Measurements from ENCODE around the gene OTUD3.
A peak's percentile ranks its signal among the peaks of the same experiment; 100 is the strongest.
"Not testable (repeated sequence)": the region's sequence is repeated elsewhere in the genome, so short reads cannot be mapped to it uniquely, and the experiment has no call there.

Gene OTUD3

DNA sequence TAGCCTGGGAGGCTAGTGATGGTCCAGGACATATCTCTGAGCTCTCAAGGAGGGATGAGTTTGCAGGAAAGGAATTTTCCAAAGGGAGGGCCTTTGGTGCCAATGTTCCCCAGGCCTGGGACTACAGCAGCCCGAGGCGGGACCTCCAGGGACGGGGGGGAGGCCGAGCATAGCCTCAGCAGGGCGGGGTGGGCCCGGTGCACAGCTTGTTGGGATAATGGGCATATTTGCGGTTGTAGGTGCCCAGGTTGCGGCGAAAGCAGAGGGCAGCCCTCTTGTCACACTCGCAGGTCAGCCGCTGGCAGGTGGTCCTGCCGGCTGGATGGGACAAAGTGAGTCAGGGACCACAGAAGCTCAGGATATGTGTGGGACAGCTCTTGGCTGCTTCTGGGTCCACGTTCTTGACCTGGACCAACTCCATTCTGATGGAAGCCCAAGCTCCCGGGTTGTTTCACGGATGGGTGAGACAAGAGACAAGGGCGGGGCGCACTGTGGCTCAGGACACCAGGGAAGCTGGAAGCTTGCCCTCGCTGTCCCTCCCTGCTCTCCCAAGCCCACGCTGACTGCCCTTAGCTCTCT lies 38.0 kb downstream of the OTUD3 start:
- DNase-seq = no peak

DNA sequence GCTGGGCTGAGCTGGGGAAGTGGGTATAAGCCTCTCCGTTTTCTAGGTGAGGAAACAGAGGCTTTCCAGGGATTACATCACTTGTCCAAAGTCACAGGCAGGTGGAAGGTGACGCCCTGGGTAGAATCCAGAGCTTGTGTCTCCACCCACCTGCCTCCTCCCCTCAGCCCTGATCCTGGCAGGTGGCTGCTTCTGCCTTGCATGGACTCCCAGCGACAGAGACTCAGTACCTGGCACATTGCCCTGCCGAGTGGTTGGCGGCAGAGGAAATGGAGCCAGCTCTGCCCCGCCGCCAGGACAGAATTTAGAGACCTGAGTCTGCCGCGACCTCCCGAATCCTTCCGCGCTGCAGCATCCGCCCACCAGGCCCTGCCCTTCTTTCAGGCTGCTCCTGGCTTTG lies 39.1 kb downstream of the OTUD3 start:
- DNase-seq = peak; percentile 83

DNA sequence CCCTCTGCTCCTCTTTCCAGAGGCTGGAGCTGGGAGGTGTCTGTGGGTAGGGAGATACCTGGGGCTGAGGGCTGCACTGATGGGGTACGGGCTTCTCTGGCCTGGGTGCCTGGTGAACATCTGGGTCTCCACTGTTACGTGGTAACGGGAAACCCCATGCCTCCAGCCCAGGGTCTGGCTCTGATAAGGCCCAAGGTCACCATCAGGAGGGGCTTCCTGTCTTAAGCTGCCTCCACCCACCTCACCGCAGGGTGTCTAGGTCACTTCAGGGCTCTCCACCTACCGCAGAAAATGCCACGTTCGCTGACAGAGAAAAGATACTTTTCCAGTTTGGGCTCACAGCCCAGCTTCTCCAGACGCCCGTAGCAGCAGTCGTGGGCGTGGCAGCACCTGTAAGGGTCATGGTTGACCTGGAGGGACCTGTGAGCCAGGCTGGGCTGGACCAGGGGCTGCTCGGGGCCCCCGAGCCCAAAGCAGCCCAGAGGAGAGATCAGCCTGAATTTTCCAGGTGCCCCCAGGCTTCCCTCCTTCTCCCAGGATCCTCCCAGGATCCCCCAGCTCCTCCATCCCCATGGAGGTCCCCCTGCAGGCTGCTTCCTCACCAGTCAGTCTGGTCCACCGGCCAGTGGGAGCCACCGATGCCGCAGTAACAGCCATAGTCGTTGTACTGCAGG lies 40.0 kb downstream of the OTUD3 start:
- DNase-seq = no peak

DNA sequence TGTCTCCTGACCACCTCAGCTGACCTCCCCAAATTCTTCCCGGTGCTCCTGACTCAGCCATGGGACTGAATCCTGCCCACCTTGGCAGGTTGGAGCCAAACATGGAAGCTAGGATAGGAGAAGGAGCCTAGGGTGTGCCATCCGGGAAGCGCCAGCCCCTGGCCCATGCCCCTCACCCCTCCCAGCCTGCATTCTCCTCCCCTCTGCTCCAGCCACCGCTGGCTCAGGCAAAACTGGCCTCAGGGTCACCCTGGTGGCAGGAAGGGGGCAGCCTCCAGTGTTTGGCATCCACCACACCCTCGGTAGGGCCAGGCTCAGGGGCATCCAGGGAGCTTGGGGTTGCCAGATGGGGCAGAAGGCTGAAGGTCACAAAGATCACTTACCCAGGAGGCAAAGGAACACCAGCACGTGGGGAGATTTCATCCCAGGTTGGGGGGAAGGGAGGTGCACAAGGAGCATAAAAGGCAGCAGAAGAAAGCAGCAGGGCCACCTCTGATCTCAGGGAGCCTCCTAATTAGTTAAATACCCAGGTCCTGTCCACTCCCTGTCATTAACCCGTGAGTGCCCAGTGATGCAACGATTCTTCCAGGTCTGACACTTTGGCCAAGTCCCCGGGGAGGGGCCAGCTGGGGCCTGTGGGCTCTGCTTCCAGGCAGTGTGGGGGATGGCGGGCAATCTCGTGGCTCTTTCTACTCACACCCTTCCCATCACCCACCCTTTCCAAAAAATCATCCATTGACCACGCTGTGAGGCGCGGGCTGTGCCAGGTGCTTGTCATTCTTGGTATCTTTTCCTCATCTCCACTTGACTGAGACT lies 41.1 kb downstream of the OTUD3 start, which contains the start of gene PLA2G2E:
TSS of gene PLA2G2E (minus strand) at position 481 of the 816 bp plus-strand sequence. CDS start at position 423, 58 bp downstream.
- no peak for DNase-seq

DNA sequence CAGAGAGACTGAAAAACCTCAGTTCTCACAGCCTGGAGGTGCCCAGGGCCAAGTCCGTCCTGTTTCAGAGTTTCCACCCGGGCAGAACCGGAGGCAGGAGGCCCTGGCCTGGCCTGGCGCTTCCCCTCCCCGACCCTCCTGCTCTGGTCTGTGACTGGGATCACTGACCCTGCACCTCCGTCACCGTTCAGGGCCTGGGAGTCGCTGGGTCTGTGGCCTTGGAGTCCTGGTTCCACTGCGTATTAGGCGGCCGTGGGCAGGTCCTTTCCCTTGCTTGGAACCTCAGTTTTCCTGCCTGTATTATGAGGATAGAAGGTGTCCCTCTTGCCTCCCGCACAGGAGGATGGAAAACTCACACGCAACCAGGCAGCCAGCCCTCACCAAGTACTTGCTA lies 41.8 kb downstream of the OTUD3 start:
- no peak for DNase-seq

DNA sequence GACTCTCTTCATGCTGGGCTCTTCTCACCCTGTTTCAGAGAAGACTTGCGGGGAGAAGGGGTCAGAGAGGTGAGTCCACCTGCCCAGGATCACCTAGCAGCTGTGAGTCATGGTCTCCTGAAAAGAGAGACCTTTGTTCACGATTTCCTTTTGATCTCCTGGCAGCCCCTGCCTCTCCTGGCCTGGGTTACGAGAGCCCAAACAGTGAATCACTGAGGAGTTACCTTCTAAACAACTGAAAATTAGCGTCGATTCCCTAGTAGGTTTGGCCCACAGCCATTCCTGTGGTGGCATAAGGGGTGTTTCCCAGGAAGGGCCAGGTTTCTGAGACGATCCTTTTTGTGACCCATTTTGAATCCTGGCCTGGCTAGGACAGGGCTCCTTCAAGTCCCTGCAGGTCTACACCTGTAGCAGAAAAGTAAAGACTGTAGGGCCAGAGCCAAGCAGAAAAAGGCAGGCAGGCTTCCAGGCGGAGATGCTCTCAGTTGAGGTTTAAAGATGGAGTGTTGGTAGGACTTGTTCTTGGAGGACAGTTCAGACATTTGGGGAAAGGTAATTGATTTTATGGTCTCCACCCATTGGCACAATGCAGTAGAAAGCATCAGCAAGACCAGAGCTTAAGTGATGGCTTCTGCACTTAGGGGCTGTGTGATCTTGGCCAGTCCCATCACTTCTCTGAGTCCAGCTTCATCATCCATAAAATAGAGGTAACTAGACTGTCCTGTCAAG lies 43.3 kb downstream of the OTUD3 start:
- DNase-seq = no peak

DNA sequence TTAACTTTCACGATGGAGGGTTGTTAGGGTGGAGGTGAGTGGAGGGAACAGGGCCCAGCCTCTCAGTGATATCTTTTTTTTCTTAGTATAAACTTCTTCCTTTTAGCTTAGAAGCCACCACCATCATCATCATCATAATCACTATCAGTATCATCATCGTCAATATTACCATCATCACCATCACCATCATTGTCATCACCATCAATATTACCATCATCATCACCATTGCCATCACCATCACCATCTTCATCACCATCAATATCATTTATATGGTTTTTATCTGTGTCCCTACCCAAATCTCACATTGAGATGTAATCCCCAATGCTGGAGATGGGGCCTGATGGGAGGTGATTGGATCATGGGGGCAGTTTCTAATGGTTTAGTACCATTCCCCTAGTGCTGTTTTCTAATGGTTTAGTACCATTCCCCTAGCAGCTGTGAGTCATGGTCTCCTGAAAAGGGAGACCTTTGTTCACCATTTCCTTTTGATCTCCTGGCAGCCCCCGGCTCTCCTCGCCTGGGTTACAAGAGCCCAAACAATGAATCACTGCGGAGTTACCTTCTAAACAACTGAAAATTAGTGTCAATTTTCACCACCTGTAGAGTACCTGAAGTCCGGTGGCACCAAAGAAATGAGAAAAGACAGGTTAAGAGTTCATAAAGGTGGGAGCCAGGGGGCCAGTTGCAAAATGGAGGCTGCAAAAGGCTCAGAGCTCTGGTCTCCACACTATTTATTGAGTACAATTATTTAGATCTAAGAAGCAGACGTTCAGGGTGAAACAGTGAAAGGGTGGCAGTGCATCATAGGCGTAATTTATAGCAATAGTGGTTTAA lies 44.3 kb downstream of the OTUD3 start:
- no peak for DNase-seq

DNA sequence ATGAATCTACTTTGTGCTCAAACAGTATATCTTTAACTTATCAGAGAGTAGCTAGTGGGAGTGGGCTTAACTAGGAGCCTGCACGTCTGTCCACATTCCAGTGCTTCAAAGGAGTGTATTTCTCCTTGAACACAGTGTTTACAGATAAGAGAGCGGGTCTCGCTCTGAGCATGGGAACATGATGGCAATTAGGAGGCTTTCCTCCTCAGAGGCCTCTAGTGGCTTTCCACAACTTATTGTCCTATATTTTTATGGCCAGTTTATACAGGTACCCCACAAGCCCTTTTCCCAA lies 44.9 kb downstream of the OTUD3 start:
- DNase-seq = not testable (repeated sequence)

DNA sequence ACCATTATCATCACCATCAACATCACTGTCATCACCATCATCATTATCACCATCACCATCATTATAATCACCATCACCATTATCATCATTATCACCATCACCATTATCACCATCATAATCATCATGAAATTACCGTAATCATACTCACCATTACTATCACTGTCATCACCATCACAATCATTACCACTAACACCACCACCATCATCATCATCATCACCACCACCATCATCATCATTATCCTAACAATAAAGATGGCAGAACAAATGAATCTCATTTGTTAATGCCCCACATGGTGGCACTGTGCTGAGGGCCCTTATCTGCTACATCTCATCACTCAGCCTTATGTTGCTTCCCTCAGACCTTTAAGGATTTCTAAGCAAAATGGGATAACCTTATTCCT lies 50.7 kb downstream of the OTUD3 start:
- no peak for DNase-seq

DNA sequence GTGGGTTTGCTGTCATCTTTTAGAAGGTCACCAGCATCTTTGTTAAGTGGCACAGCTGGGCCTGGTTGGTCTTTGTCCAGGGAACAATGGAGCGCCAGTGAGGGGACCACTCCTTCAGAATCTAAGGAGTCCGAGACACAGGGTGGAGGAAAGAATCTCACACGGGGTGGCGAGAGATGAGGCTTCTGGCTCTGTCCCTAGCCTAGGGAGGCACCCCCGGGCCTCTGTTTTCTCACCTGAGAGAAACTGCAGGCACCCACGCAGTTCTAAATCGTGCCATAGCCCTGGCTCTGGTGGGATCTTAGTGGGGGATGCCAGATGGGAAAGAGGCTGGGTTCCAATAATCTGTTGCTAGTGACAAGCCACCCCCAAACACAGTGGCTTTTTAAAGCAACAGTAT lies 52.1 kb downstream of the OTUD3 start:
- no peak for DNase-seq

DNA sequence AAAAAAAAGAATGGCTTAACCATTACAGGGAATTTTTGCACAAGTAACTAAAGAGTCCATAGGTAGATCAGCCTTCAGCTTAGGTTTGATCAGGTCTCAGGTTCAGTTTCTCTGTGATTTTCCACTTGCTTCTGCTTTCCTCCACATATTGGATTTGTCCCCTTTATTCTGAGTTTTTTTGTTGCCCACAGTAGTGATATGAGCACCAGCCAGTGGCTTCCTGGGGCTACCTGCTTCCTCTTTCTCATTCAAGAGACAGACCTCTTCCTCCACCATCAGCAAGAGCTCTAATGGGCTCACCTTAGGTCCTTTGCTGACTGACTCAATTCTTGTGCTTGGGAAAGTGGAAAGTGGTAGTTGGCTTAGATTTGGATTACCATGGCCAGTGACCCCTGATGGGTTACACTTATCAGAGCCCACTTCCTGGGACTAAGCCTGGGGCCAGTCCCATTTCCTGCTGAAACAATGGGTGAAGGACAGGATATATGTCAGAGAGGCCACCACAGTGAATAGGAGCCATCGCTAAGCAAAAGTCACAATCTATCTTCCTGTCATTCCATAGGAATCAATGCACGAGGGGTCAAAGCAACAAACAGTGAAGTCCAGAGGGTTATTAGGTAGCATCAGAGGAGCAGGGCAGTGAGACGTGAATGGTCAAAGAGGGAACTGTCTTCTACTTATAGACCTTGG lies 54.0 kb downstream of the OTUD3 start:
- no peak for DNase-seq

DNA sequence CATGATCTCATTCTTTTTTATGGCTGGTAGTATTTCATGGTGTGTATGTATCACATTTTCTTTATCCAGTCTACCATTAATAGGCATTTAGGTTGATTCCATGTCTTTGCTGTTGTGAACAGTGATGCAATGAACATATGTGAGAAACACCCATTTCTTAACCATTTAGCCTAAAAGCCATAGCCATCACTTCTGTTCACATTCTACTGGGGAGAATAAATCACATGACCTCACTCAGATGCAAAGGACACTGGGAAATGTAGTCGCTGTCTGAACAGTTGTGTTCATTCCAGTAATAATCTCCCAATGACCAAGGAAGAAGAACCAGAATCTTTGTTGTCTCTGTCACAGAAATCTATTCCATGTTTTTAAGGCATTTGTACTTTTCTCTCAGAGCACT lies 56.3 kb downstream of the OTUD3 start:
- DNase-seq = no peak

DNA sequence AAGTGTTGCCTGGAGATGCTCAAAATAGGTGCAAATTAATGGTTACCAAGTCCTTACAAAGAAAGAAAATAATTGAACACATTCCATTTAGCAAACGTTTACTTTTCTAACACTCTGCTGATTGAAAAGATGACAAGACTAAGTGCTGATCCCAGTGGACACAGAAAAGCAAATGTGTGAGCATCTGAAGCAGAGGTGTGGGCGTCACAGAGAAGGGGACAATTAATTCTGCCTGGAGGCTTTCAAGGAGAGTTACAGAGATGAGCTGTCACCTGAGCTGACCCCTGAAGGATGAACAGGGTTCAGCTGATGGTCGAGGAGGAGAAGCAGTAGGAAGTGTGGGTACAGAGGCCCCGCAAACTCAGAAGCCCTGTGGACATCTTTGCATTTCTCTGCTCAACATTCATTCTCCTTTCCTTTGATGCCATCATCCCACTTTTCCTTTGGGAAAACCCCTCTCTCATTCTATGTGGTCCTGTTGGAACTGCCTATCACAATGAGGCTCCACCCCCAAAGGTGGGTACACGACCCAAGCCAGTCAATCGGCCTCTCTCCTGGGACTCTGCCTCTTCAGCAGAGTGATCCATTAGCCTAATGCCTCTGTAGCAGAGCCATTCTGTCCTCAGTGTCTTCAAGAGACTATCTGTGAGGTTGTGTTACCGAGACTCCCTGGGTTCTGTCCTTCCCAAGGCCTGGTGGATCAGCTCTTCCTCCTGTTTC lies 58.5 kb downstream of the OTUD3 start:
- no peak for DNase-seq

DNA sequence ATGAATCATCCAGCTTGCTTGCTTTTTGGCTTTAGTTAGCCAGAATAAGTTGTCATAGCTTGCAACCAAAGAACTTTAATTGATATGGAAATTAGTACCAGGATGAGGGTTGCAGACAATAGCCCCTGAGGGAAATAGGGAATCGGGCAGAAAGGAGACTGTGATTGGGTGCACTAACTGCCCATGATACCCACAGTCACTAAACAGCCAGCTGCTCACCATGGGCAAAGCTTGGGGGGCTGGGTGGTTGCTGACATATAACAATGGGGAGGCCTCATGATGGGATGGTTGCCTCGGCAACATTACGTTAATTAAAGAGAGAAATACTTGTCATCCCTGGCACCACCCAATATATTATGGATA lies 59.0 kb downstream of the OTUD3 start:
- no peak for DNase-seq

DNA sequence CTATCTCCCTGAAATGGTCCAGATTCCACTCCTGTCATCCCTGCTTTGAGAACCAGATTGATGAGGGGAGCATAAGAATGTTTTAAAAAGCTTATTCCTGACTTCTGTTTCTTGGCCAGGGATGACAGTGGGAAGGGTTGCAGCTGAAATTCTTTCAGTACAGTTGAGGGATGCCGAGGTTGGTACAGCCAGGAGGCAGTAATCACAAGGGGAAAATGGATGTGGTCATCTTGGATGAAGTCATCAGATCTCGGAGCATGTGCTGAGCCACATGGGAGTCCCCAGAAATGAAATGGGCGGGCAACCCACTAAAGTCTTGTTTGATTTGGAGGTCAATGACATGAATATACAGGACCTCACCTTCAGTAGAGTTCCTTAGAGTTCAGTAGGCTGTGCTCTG lies 59.9 kb downstream of the OTUD3 start:
- DNase-seq = no peak

DNA sequence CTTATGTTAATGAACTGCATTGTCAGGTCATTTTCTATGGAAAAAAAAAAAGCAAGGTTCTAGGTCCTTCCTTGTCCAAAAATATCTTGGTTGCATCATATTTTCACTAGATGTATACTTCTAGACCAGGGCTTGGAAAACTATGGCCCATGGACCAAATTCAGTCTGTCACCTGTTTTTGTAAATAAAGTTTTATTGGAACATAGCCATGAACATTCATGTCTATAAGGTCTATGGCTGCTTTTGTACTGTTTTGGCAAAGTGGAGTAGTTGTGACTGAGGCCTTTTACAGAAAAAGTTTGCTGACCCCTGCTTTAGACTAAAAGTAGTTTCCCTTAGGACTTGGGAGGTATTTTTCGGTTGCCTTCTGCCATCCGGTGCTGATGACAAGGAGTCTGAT lies 60.5 kb downstream of the OTUD3 start:
- no peak for DNase-seq

DNA sequence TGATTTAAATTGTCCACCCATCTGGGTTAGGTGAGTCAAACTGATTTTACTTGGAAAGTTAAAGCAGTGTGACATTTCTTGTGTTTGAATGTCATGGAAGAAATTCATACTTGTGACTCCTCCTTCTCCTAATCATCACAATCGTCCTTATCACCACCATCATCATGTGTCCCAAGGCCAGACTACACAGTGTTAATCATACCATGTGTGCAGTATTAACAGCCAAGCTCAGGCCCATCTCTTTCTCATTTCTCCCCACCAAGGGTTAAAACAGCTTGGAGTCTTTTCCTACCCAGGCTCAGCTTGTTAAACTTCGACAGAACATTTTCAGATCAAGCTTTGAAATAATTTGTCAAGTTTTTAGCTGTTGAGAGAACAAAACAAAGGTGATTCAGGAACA lies 63.7 kb downstream of the OTUD3 start:
- no peak for DNase-seq

DNA sequence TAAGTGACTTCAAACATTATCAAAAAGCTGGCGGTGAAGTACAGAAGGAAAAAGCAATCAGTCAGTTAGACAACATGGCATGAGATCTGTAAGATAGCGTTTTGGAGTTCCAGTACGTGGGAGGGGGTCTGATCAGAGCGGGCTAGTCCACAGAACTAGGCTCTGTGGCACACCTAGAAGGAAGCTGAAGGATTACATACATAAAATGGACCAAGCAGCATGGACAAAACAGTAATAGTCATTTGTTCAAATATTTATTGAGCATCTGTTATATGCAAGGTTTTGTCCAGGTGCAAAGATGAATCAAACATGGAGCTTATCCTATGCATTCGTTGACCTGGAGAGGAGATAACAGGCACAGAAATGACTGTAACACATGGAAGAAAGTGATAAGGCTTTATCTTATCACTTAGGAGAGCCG lies 64.1 kb downstream of the OTUD3 start:
- DNase-seq = no peak

DNA sequence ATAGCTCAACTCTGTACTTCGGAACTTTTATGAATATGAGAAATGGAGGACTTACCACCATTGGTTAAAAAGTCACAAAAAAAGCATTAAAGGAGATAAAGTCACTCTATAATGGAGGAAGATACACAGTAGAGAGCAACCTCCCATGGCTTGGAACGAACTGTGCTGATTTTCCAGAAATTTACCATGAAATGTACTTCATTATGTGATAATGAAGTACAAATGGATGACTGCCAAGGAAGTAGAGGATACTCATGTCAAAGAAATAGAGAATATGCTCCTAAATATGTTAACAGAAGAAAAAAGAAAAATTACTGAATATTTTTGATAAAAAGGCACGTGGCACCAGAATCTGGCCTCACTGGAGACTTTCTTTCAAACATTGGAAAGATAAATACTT lies 64.8 kb downstream of the OTUD3 start:
- DNase-seq = no peak

DNA sequence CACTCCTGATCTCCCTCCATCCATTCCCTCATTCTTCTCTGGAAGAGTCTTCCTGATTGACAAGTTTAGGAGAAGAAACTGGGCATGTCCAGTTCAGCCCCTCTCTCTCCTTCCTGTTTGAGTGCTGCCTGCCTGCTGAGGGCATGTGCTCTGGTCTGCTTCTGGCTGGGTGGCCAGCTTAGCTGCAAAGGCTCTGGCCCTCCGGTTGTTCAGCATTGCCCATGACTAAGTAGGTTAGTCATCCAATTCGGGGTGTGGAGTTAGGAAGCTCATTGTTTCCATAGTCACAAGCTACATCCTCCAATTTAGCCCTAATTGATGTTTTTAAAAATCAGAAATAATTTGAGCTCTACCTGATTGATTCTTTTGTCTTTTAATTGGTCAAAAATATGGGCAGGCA lies 66.8 kb downstream of the OTUD3 start:
- no peak for DNase-seq

DNA sequence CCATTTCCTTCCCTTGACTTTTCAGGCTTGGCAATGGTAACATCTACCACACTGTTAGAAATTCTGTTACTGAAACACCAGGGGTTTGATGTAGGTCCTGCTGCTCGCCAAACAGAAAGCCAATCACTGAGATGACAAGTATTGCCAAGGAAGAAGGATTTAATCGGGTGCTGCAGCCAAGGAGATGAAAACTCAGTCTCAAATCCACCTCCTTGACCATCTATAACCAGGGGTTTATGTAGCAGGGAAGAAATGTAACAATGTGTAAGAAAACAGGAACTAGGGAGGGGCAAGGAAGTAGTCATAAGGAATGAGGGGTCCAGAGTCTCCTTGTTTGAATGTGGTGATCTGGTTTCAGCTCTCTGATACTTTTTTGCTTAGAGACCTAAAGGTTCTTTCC lies 71.9 kb downstream of the OTUD3 start:
- DNase-seq = no peak
